SKM-1 (cell line): Measurements from ENCODE around the gene HBD.

Source experiments
- DNase-seq: peaks from one replicate; lab custom pipeline; 2025; ENCODE audit not compliant: unreplicated experiment; lab: John Stamatoyannopoulos, UW

HBD gene

DNA sequence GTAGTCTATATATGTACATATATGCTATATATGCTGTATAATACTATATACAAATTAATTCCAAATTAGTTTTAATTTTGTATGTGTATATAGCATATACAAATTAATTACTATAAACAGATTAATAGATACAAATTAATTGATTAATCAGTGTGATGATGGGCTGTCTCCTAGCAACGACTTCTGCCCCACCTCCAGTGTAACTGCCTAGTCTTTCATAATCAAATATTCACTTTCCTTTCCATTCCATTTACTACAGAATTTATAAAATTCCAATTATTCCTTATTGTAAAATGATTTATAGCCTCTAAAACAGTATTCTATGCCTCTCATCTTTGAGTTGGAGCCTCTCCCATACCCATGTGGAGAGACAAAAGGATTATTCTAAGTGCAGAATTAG lies 976 bp downstream of the HBD start:
- no peak for DNase-seq

- no peak for DNase-seq
Measured at GRCh38 chr11:5232821-5233220, 1.5 kb downstream of the HBD start.

DNA sequence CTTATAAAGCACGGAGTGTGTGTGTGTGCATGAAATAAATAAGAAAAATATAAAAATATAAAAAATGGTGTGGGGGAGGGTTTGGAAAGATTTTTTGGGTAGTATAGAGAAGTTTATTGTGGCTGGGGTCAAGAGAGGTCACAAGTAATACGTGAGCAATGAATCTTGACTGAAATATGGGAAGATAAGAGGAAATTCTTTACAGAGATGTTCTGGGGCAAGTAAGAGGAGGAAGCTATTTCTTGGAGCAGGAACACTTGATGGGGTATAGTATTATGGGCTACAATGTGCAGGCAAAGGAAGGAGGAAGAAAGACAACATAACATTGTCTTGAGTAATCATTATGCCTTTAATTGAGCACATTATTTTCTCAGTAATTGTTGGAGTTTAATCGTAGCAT lies 2.1 kb downstream of the HBD start:
- peak; percentile 64 for DNase-seq

- no peak for DNase-seq
Measured at GRCh38 chr11:5231111-5231510, 3.2 kb downstream of the HBD start.

DNA sequence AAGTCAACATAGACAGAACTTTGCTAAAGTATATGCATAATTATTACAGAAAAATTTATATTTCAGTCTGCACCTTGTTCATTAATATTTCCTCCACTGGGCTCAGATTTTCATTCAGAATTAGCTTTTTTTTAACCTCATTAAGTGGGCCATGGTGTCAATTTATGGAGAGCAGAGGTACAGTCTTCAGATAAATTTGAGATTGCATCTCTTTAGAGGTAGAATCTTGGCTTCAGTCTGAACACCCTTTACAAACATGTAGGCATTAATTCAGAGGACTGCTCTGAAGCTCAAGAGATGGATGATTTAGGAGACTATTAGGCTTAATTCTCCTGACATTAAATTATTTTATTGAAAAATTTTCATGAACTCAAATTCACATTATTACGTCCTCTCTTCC lies 4.0 kb downstream of the HBD start:
- no peak for DNase-seq

DNA sequence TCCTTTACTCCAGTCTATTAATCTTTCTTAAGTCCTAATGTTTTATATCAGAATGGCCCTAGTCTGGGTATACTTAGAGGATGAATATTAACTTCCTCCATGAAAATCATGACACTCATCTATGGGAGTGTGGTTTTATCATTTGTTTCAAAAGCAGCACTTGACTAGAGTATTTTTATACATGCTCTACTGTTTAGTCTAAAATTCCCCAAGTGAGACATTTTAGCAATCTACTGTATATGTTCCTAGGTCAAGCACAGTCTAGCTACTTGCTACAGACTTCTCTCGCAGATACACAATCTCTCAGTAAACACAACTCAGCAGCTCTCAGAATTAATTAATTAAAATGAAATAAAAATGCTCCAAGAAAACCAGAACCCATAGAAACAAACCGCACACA lies 4.5 kb downstream of the HBD start:
- no peak for DNase-seq

GRCh38 chr11:5229356-5229755 lies 4.9 kb downstream of the HBD start:
- no peak for DNase-seq

DNA sequence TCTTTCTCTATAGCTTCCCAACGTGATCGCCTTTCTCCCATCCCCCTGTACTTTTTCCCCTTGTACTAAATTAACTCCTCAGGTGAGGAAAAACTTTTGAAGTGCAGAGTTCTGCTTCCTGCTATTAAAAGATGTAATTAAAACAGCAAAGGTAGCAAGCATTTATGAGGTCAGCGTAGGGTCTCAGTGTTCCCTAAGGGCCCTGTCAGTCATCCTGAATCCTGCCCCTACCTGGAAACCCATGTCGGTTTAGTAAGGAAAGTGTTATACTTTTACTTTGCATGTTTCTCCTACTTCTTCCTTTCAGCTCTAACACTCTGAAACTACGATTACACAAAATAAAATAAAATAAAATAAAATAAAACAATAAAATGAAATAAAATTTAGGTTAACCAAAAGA lies 6.2 kb downstream of the HBD start:
- DNase-seq: no peak

DNA sequence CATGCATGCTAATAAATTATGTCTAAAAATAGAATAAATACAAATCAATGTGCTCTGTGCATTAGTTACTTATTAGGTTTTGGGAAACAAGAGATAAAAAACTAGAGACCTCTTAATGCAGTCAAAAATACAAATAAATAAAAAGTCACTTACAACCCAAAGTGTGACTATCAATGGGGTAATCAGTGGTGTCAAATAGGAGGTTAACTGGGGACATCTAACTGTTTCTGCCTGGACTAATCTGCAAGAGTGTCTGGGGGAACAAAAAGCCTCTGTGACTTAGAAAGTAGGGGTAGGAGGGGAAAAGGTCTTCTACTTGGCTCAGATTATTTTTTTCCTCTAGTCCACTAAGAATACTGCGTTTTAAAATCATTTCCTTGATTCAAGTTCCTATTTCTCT lies 6.6 kb downstream of the HBD start:
- no peak for DNase-seq

- DNase-seq: peak; percentile 26
Measured at GRCh38 chr11:5226732-5227310, 7.5 kb downstream of the HBD start, which contains the start of gene HBB. Gene HBB (minus strand): TSS chr11:5227071. CDS start chr11:5227021, 50 bp downstream.

- no peak for DNase-seq
Measured at GRCh38 chr11:5225480-5225871, 8.8 kb downstream of the HBD start.

- no peak for DNase-seq
Measured at GRCh38 chr11:5224538-5225479, 9.5 kb downstream of the HBD start.

DNA sequence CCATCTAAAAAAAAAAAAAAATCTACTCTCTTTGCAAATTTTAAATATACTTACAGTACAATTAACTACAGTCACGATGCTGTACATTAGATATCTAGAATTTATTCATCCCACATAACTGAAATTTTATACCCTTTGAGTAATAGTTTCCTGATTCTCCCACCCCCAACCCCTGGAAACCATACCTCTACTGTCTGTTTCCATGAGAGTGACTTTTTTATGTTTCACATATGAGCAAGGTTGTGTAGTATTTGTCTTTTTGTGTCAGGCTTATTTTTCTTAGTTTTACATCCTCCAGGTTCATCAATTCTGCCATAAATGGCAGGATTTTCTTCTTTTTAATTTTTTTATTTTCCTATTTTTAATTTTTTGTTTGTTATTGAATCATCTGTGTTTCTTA lies 10.6 kb downstream of the HBD start:
- no peak for DNase-seq

DNA sequence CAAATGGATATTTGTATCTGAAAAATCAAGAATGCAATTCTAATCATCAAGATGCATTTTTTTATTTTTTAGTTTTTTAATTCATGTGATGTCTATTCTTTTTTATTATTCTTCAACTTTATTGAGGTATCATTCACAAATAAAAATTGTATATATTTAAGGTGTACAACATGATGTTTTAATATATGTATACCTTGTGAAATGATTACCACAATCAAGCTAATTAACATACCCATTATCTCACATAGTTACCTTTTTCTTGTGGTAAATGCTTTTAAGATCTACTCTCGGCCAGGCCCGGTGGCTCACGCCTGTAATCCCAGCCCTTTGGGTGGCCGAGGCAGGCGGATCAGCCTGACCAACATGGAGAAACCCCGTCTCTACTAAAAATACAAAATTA lies 11.1 kb downstream of the HBD start:
- DNase-seq: no peak

- no peak for DNase-seq
Measured at GRCh38 chr11:5210376-5210885, 23.9 kb downstream of the HBD start.

- peak; percentile 40 for DNase-seq
Measured at GRCh38 chr11:5204787-5205186, 29.5 kb downstream of the HBD start.

- DNase-seq: no peak
Measured at GRCh38 chr11:5203366-5203765, 30.9 kb downstream of the HBD start.

- no peak for DNase-seq
Measured at GRCh38 chr11:5200582-5200981, 33.7 kb downstream of the HBD start, which contains the start of gene OR51V1. Gene OR51V1 (minus strand): TSS chr11:5200682. CDS start chr11:5200682, 0 bp downstream.

GRCh38 chr11:5198285-5198684 lies 36.0 kb downstream of the HBD start:
- no peak for DNase-seq

DNA sequence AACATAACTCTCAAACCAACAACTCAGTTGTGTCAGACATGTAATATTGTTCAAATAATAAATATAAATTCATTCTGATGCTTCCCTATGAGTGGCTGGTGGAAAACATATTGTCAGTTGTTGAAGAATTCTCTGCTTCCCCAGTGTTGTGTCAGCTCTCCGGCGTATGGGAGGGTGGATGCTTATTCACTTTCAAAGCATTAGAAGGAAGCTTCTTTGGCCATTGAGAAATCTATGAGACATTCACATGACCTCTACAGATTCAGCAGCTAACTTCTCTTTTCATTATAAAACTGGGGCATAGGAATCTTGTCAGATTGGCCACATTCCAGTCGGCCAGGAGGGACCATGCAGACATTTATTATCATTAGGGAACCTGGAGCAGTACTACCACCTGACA lies 36.7 kb downstream of the HBD start:
- DNase-seq: peak; percentile 6

DNA sequence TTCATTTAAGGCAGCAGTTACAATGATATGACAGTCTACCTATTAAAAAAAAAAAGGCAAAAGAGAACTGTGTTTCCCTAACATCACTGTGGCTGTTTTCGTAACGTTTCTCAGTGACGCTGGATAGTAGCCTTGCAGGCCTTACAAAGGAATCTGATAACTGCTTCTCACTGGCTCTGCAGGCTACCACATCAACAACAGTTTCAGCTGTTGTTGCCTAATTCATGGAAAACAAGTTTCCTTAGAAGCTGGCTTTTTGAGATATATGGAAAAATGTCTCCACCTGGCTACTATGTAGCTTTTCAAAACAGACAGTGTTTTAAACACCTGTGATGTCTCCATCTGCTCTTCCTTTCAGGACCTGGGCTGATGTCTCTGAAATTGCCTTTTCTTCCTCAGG lies 37.6 kb downstream of the HBD start:
- no peak for DNase-seq

- DNase-seq: no peak
Measured at GRCh38 chr11:5196067-5196466, 38.2 kb downstream of the HBD start.
